Endothelial cell of umbilical vein (primary cell): Measurements from ENCODE around the gene SPPL2B. TPM values are rescaled to one million over a fixed set of nuclear protein-coding genes. Genes with fewer than 3 reads are reported as not detected.

Source experiments
- BruUV-seq: library from RNA; stranded (reverse); fragments of 400-500 nt; replicated peaks from 2 replicates; lab custom pipeline; 2021; lab: Mats Ljungman, UMichigan
- CTCF ChIA-PET: fragments of 300-600, 350-600 bp; sonication (Branson Sonifier 250); formaldehyde crosslinking; loops from one replicate; lab custom pipeline; 2021; ENCODE audit warnings: antibody characterized with exemption, inconsistent platforms; lab: Charles Lee
- POLR2A ChIA-PET: fragments of 300-600, 350-600 bp; sonication (Branson Sonifier 250); formaldehyde crosslinking; loops from one replicate; lab custom pipeline; 2021; ENCODE audit warnings: antibody characterized with exemption, inconsistent platforms; lab: Charles Lee
- DNase-seq: peaks from one replicate; pipeline ENCODE4 v3.0.0-alpha.2; 2011; ENCODE audit warnings: low read depth, low spot score
- FAIRE-seq: peaks from 2 replicates; lab custom pipeline; 2011; peaks lifted over from hg19 to GRCh38; lab: Jason Lieb, UNC
- H2AFZ ChIP-seq: 2 replicates; pipeline ENCODE4 v1.6.0; 2012; ENCODE audit warnings: low read depth, low read length, control low read depth, inconsistent platforms
- H3K27ac ChIP-seq: 2 replicates; pipeline ENCODE4 v1.5.1; 2011; ENCODE audit warnings: low read depth, mild to moderate bottlenecking, control low read depth, low read length, moderate library complexity; ENCODE audit not compliant: insufficient read depth
- H3K27me3 ChIP-seq, 2 experiments: 2 replicates each; pipeline versions ENCODE4 v1.6.0 to v1.6.1; 2011; ENCODE audit warnings: low read length in 2 of 2, mixed read lengths in 1 of 2; ENCODE audit not compliant: control insufficient read depth in 2 of 2, insufficient read depth in 2 of 2
- H3K36me3 ChIP-seq, 2 experiments: 2 replicates in 1 of 2; 3 replicates in 1 of 2; pipeline ENCODE4 v1.5.1; 2011; ENCODE audit warnings: low read length in 2 of 2, mild to moderate bottlenecking in 1 of 2, moderate library complexity in 1 of 2; ENCODE audit not compliant: control insufficient read depth in 2 of 2, insufficient read depth in 2 of 2; ENCODE audit errors: extremely low read depth in 1 of 2
- H3K4me1 ChIP-seq: 3 replicates; pipeline ENCODE4 v1.5.1; 2011; ENCODE audit warnings: mild to moderate bottlenecking, low read length; ENCODE audit not compliant: control insufficient read depth, insufficient read depth; ENCODE audit errors: extremely low read depth
- H3K4me2 ChIP-seq: 2 replicates; pipeline ENCODE4 v1.6.1; 2011; ENCODE audit warnings: low read length, control low read depth, mixed read lengths; ENCODE audit not compliant: insufficient read depth
- H3K4me3 ChIP-seq, 3 experiments: fragments of 200-600 bp in 1 of 3; sonication (generic), shearing (Covaris generic) in 1 of 3; replicated peaks in 1 of 3; 2 replicates each; pipeline ENCODE4 v1.5.1; 2011 to 2016; ENCODE audit warnings: control low read depth in 3 of 3, low read length in 3 of 3, mild to moderate bottlenecking in 2 of 3, inconsistent platforms in 1 of 3, low read depth in 1 of 3, moderate library complexity in 1 of 3; ENCODE audit not compliant: insufficient read depth in 1 of 3
- H3K79me2 ChIP-seq: 2 replicates; pipeline ENCODE4 v1.6.0; 2012; ENCODE audit warnings: low read length, inconsistent platforms; ENCODE audit not compliant: control insufficient read depth, insufficient read depth
- H3K9ac ChIP-seq: replicated peaks from 2 replicates; pipeline ENCODE3; 2011; ENCODE audit warnings: low read length, control low read depth; ENCODE audit not compliant: insufficient read depth; ENCODE audit errors: extremely low read depth
- H3K9me1 ChIP-seq: replicated peaks from 3 replicates; pipeline ENCODE4 v1.6.0; 2011; ENCODE audit warnings: mild to moderate bottlenecking, low read length; ENCODE audit not compliant: control insufficient read depth, insufficient read depth; ENCODE audit errors: extremely low read depth
- H3K9me3 ChIP-seq: replicated peaks from 2 replicates; pipeline ENCODE4 v1.5.1; 2012; ENCODE audit warnings: low read length, inconsistent platforms; ENCODE audit not compliant: control insufficient read depth, insufficient read depth
- H4K20me1 ChIP-seq: replicated peaks from 2 replicates; pipeline ENCODE3; 2011; ENCODE audit warnings: mild to moderate bottlenecking, low read length; ENCODE audit not compliant: control insufficient read depth, insufficient read depth; ENCODE audit errors: extremely low read depth
- EZH2 ChIP-seq: IDR thresholded peaks from 2 replicates; pipeline ENCODE4 v1.6.1; 2012; ENCODE audit warnings: borderline replicate concordance, low read depth, mild to moderate bottlenecking, moderate library complexity, low read length, inconsistent platforms; ENCODE audit not compliant: severe bottlenecking
- FOS ChIP-seq: IDR thresholded peaks from 2 replicates; pipeline ENCODE4 v1.6.1; 2011; ENCODE audit warnings: mild to moderate bottlenecking, low read length, moderate library complexity, borderline replicate concordance; ENCODE audit not compliant: insufficient read depth
- JUN ChIP-seq: IDR thresholded peaks from 2 replicates; pipeline ENCODE4 v1.6.1; 2011; ENCODE audit warnings: borderline replicate concordance, low read depth; ENCODE audit not compliant: insufficient read length, insufficient read depth
- POLR2A ChIP-seq: IDR thresholded peaks from 2 replicates; pipeline ENCODE4 v1.6.1; 2012; ENCODE audit warnings: low read depth, mild to moderate bottlenecking, control low read depth, low read length
- POLR2AphosphoS5 ChIP-seq: IDR thresholded peaks from 2 replicates; pipeline ENCODE4 v1.6.1; 2012; ENCODE audit warnings: low read depth, mild to moderate bottlenecking, control low read depth, low read length, moderate library complexity; ENCODE audit not compliant: insufficient read depth
- dilution Hi-C: fragments of 300-500 bp; cut with MboI; formaldehyde crosslinking; loops from one replicate; pipeline ENCODE4 v1.15.0; 2019; ENCODE audit warnings: low sequenced_read_pairs; ENCODE audit not compliant: extremely low pct_ligation_motif_present
- intact Hi-C: fragments of 100-400 bp; cut with micrococcal nuclease; formaldehyde crosslinking; loops from one replicate; pipeline ENCODE4 v1.10.0; 2022
- polyA plus RNA-seq, 4 experiments: library from polyadenylated mRNA; depleted of rRNA in 3 of 4; stranded (reverse) in 3 of 4; unstranded in 1 of 4; fragments of >200 nt; gene quantifications; 2 replicates each; pipeline versions ENCODE4 v1.2.1 to v1.2.3, GENCODE V29; 2011 to 2012; ENCODE audit warnings: missing spikeins in 1 of 4
- total RNA-seq: library from RNA; stranded (reverse); gene quantifications from 2 replicates; pipeline ENCODE4 v1.2.3, GENCODE V29; 2021
- TF ChIP-seq, protein P1 (sequence below): IDR thresholded peaks from 2 replicates; pipeline ENCODE4 v1.6.1; 2011; ENCODE audit not compliant: insufficient read depth, insufficient read length
- TF ChIP-seq, protein P2 (sequence below), 2 donors: IDR thresholded peaks; 1 replicate in 1 of 2; 2 replicates in 1 of 2; pipeline ENCODE4 v1.5.1; 2011; ENCODE audit warnings: low read length in 2 of 2, mild to moderate bottlenecking in 2 of 2, moderate library complexity in 2 of 2, control low read depth in 1 of 2, inconsistent platforms in 1 of 2, low read depth in 1 of 2; ENCODE audit not compliant: insufficient read depth in 1 of 2; ENCODE audit errors: extremely low read depth in 1 of 2

SPPL2B gene
- total and polyA plus RNA-seq, 2 donors (not counting 3 experiments of a cell fraction or from before 2014, with no cell fraction given), result 60.7 to 62.7 TPM

DNA sequence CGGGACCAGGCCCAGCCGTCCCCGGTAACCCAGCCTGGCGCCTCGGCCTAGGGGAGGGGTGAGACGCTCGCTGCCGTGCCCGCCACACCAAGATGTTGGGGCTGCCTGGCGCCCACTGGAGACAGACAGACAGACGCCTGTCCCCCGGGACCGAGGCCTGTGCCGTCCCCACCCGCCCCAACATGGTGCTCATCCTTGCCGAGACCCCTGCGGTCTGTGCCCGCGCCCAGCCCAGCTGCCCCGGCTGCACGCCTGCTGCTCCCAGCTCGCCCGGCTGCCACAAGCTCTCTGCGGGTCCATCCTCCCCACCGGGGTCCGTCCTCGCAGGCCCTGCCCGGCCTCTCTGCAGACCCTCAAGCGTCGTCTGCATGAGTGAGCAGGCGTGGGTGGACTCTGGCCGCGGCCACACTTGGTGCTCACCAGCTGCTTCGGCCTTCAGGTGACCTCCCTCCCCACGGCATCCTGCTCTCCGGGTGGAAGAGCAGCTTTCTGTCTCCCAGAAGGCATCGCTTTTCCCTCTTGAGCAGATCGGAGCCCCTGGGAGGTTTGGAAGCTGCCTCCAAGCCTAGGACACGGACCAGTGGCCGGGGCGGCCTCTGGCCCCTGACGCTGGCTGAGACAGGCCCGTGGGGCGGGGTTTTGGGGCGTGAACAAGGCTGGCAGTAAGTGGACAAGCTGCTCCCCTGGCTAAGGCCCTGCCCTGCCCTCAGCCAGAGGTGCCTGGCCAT is 24.8 kb downstream of the SPPL2B start:
- Histone ChIP-seq H3K9me1 (no peaks in the 10 kb centered on the region), H3K36me3 (peaks cover 0 to 17% of the 10 kb centered on the region in 2 experiments), H3K4me3 (no peak overlapping the region), H3K9me3 (no peaks in the 10 kb centered on the region), H2AFZ (no peak overlapping the region), H3K4me2 (no peak overlapping the region), H3K27me3 (no peaks in the 10 kb centered on the region), H3K4me1 (no peaks in the 10 kb centered on the region), H3K79me2 (no peaks in the 10 kb centered on the region), H4K20me1 (no peaks in the 10 kb centered on the region), H3K9ac (no peak overlapping the region), H3K27ac (no peak overlapping the region)
- BruUV-seq, result TSS peak; percentile 19
- intact Hi-C loops (no loop called here), dilution Hi-C loops (no loop called here)
- DNase-seq, result no peak
- POLR2A ChIA-PET, result no interaction called here
- CTCF ChIA-PET, result no interaction called here
- TF ChIP-seq JUN (no peak), POLR2A (no peak), FOS (no peak), EZH2 (no peak), POLR2AphosphoS5 (no peak)
- TF ChIP-seq, protein P1, sequence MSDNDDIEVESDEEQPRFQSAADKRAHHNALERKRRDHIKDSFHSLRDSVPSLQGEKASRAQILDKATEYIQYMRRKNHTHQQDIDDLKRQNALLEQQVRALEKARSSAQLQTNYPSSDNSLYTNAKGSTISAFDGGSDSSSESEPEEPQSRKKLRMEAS, result no peak
- TF ChIP-seq, protein P2, sequence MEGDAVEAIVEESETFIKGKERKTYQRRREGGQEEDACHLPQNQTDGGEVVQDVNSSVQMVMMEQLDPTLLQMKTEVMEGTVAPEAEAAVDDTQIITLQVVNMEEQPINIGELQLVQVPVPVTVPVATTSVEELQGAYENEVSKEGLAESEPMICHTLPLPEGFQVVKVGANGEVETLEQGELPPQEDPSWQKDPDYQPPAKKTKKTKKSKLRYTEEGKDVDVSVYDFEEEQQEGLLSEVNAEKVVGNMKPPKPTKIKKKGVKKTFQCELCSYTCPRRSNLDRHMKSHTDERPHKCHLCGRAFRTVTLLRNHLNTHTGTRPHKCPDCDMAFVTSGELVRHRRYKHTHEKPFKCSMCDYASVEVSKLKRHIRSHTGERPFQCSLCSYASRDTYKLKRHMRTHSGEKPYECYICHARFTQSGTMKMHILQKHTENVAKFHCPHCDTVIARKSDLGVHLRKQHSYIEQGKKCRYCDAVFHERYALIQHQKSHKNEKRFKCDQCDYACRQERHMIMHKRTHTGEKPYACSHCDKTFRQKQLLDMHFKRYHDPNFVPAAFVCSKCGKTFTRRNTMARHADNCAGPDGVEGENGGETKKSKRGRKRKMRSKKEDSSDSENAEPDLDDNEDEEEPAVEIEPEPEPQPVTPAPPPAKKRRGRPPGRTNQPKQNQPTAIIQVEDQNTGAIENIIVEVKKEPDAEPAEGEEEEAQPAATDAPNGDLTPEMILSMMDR (IDR thresholded peaks at IDR 0.05; ENCODE audit: extremely low read depth in 1 of 2, insufficient read depth in 1 of 2, low read depth in 1 of 2, low read length in 2 of 2), result no peak
- FAIRE-seq, result no peak
